HG02678 (cell line): ENCODE measurements around the gene PPFIA4.

Experiments used
- ATAC-seq: cut with Tn5 transposase; IDR thresholded peaks from one replicate; pipeline ENCODE4 v1.9.1; 2021; ENCODE audit warnings: mild to moderate bottlenecking, moderate library complexity; ENCODE audit not compliant: unreplicated experiment

PPFIA4 gene

DNA sequence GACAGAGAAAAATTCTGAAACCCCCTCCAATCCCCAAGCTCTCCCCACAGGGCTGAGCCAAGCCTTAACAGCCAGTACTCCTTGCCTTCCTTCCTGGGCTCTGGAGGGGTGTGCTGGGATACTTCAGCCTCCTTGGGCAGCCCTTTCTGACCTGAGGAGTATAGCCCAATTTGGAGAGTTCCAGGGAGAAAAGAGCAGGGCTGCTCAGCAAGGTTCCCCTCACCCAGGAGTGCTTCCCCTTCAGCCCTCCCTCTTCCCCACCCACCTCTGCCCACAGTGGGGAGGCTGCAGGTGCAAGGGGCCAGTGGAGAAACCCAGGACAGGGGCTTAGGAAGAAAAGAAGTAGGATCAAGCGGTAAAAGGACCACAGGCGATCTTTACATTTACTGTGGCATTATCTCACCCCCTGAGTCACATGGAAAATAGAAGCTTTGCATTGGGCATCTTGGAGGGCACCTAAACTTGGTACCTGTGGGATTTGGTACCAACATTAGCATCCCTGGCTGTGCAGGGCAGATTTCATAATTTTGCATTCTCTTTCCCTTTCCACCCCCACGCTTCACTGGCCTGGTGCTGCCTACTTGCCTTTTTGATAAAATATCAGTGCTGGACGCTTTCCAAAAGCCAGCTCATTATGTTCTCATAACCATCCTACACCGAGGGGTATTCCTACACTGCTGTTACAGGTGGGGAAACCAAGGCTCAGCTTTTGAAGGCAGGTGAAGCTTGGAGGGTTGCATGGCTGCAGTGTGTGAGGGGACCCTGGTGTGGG lies 98.4 kb downstream of the PPFIA4 start:
- ATAC-seq = no peak

DNA sequence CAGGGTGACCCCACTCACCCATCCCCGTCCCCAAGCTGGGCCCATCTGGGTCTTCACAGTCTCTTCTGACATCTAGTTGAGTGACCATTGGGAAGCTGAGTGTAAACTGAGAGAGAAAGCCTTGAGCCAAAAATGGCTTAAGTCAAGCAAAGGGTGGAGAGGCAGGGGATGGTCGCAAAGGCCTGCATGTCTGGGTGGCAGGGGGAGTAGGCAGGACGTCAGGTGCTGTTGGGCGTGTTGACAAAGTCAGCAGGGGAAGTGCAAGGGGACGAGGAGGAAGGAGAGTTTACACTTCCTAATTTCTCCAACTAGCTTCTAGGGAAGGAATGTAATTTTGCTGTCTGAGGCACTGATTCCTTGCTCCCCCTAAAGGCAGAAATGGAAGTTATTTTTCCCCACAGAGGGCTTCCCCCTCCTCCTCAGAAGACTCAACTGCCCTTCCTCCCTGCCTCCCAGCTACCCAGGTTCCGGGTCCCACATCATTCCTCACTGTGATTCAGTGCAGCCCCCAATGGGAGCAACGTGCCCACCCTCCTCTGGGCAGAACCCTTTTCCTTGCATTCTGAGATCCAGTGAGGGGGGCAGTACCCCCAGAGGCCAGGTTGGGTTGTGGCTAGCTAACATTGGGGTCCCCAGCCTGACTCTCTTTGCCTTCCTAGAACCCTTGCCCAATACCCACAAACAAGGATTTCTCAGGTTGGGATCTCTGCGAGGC lies 100.0 kb downstream of the PPFIA4 start:
- no peak for ATAC-seq

GRCh38 chr1:203126866-203127665 lies 100.8 kb downstream of the PPFIA4 start:
- ATAC-seq = no peak

GRCh38 chr1:203127666-203128430 lies 101.6 kb downstream of the PPFIA4 start, which contains the start of gene ADORA1:
TSS of gene ADORA1 (plus strand) at chr1:203127726. CDS start at chr1:203128842, 1,116 bp downstream.
- ATAC-seq = no peak

GRCh38 chr1:203128431-203128715 lies 102.1 kb downstream of the PPFIA4 start:
- no peak for ATAC-seq
